ENCODE data around the gene ZFAND3.

DNA sequence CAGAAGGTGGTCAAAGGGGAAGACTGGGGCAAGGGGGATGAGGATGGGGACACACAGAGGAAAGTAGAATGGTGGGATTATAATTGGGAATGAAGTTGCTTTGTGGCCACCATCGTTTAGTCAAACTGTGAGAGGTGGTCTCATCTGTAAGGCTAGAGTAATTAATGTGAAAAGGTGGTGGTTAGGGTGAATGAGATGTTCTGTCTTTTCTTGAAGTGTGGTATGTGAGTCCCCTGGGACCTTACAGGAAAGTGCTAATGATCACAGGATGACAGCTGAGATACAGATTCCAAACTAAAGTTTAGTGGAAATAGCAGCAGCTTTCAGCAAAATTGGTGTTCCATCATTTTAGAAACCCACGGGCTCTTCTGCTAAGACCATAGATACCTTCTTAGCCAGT, 10.7 kb downstream of the ZFAND3 start:
- no peak for TF ChIP-seq EZH2 (IDR thresholded peaks at IDR 0.05; ENCODE audit: borderline replicate concordance, insufficient read depth, low read length, poor library complexity, severe bottlenecking)
- no peak for TF ChIP-seq TAF1 (IDR thresholded peaks at IDR 0.05; ENCODE audit: low read depth)
- TF ChIP-seq, protein P1, sequence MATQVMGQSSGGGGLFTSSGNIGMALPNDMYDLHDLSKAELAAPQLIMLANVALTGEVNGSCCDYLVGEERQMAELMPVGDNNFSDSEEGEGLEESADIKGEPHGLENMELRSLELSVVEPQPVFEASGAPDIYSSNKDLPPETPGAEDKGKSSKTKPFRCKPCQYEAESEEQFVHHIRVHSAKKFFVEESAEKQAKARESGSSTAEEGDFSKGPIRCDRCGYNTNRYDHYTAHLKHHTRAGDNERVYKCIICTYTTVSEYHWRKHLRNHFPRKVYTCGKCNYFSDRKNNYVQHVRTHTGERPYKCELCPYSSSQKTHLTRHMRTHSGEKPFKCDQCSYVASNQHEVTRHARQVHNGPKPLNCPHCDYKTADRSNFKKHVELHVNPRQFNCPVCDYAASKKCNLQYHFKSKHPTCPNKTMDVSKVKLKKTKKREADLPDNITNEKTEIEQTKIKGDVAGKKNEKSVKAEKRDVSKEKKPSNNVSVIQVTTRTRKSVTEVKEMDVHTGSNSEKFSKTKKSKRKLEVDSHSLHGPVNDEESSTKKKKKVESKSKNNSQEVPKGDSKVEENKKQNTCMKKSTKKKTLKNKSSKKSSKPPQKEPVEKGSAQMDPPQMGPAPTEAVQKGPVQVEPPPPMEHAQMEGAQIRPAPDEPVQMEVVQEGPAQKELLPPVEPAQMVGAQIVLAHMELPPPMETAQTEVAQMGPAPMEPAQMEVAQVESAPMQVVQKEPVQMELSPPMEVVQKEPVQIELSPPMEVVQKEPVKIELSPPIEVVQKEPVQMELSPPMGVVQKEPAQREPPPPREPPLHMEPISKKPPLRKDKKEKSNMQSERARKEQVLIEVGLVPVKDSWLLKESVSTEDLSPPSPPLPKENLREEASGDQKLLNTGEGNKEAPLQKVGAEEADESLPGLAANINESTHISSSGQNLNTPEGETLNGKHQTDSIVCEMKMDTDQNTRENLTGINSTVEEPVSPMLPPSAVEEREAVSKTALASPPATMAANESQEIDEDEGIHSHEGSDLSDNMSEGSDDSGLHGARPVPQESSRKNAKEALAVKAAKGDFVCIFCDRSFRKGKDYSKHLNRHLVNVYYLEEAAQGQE (IDR thresholded peaks at IDR 0.05; ENCODE audit: borderline replicate concordance), result no peak
- TF ChIP-seq, protein P2, sequence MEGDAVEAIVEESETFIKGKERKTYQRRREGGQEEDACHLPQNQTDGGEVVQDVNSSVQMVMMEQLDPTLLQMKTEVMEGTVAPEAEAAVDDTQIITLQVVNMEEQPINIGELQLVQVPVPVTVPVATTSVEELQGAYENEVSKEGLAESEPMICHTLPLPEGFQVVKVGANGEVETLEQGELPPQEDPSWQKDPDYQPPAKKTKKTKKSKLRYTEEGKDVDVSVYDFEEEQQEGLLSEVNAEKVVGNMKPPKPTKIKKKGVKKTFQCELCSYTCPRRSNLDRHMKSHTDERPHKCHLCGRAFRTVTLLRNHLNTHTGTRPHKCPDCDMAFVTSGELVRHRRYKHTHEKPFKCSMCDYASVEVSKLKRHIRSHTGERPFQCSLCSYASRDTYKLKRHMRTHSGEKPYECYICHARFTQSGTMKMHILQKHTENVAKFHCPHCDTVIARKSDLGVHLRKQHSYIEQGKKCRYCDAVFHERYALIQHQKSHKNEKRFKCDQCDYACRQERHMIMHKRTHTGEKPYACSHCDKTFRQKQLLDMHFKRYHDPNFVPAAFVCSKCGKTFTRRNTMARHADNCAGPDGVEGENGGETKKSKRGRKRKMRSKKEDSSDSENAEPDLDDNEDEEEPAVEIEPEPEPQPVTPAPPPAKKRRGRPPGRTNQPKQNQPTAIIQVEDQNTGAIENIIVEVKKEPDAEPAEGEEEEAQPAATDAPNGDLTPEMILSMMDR (IDR thresholded peaks at IDR 0.05; ENCODE audit: poor library complexity, severe bottlenecking), result no peak
- no peak for TF ChIP-seq MXI1 (conservative IDR thresholded peaks at IDR 0.05; ENCODE audit: poor library complexity, severe bottlenecking)
- TF ChIP-seq RAD21 (conservative IDR thresholded peaks at IDR 0.05), result no peak
- no peak for TF ChIP-seq POLR2AphosphoS5 (IDR thresholded peaks at IDR 0.05)

Measured in neural cell (in vitro differentiated cells).